ENCODE measurements around the gene GARNL3.

DNA sequence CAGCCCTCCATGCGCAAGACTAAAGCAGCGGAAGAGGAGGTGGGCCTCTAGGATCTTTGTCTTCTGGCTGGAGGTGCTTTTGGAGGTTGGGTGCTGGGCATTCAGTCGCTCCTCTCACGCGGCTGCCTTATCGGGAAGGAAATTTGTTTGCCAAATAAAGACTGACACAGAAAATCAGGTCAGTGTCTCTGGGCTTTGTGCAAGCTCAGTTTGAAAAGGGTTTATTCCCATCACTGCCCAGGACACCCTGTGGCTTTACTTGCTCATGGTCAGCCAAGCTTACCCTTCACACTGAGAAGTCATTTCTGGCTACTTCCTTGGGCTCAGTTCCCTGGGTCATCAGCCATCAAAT is 142.9 kb downstream of the GARNL3 start:
- TF ChIP-seq POLR2A (IDR thresholded peaks at IDR 0.05; ENCODE audit: low read depth): no peak
- TF ChIP-seq, protein P1, sequence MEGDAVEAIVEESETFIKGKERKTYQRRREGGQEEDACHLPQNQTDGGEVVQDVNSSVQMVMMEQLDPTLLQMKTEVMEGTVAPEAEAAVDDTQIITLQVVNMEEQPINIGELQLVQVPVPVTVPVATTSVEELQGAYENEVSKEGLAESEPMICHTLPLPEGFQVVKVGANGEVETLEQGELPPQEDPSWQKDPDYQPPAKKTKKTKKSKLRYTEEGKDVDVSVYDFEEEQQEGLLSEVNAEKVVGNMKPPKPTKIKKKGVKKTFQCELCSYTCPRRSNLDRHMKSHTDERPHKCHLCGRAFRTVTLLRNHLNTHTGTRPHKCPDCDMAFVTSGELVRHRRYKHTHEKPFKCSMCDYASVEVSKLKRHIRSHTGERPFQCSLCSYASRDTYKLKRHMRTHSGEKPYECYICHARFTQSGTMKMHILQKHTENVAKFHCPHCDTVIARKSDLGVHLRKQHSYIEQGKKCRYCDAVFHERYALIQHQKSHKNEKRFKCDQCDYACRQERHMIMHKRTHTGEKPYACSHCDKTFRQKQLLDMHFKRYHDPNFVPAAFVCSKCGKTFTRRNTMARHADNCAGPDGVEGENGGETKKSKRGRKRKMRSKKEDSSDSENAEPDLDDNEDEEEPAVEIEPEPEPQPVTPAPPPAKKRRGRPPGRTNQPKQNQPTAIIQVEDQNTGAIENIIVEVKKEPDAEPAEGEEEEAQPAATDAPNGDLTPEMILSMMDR (IDR thresholded peaks at IDR 0.05): no peak
- no peak for TF ChIP-seq POLR2AphosphoS5 (IDR thresholded peaks at IDR 0.05)
